Glomerular visceral epithelial cell (primary cell): ENCODE results near the gene DLEC1.

ENCODE experiments used
- DNase-seq: peaks from one replicate; pipeline ENCODE4 v3.0.0-alpha.2; 2016; ENCODE audit errors: extremely low spot score

The DLEC1 gene, protein sequence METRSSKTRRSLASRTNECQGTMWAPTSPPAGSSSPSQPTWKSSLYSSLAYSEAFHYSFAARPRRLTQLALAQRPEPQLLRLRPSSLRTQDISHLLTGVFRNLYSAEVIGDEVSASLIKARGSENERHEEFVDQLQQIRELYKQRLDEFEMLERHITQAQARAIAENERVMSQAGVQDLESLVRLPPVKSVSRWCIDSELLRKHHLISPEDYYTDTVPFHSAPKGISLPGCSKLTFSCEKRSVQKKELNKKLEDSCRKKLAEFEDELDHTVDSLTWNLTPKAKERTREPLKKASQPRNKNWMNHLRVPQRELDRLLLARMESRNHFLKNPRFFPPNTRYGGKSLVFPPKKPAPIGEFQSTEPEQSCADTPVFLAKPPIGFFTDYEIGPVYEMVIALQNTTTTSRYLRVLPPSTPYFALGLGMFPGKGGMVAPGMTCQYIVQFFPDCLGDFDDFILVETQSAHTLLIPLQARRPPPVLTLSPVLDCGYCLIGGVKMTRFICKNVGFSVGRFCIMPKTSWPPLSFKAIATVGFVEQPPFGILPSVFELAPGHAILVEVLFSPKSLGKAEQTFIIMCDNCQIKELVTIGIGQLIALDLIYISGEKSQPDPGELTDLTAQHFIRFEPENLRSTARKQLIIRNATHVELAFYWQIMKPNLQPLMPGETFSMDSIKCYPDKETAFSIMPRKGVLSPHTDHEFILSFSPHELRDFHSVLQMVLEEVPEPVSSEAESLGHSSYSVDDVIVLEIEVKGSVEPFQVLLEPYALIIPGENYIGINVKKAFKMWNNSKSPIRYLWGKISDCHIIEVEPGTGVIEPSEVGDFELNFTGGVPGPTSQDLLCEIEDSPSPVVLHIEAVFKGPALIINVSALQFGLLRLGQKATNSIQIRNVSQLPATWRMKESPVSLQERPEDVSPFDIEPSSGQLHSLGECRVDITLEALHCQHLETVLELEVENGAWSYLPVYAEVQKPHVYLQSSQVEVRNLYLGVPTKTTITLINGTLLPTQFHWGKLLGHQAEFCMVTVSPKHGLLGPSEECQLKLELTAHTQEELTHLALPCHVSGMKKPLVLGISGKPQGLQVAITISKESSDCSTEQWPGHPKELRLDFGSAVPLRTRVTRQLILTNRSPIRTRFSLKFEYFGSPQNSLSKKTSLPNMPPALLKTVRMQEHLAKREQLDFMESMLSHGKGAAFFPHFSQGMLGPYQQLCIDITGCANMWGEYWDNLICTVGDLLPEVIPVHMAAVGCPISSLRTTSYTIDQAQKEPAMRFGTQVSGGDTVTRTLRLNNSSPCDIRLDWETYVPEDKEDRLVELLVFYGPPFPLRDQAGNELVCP (N-terminal part only)

DNA sequence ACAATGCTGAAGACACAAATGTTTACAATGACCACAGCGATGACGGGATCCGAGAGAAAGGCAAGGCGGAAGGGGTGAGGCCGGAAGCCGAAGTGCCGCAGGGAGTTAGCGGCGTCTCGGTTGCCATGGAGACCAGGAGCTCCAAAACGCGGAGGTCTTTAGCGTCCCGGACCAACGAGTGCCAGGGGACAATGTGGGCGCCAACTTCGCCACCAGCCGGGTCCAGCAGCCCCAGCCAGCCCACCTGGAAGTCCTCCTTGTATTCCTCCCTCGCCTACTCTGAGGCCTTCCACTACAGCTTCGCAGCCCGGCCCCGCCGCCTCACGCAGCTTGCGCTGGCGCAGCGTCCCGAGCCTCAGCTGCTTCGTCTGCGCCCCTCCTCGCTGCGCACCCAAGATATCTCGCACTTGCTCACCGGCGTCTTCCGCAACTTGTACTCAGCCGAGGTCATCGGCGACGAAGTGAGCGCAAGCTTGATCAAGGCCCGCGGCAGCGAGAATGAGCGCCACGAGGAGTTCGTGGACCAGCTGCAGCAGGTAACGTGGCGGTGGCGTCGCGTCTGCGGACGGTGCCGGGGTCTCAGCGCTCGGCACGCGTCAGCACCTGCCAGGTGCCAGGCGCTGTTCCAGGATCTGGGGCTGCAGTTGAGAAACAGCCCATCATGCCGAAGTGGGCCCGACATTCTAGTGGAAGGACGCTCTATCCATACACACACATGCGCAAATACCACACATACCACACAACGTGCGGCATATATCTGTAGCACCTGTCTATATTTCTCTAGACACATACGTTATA, at the start of gene DLEC1:
DLEC1 (plus strand) TSS at position 108 of the 798 bp plus-strand sequence; CDS start at position 126, 18 bp downstream.
- DNase-seq, result no peak

DNA sequence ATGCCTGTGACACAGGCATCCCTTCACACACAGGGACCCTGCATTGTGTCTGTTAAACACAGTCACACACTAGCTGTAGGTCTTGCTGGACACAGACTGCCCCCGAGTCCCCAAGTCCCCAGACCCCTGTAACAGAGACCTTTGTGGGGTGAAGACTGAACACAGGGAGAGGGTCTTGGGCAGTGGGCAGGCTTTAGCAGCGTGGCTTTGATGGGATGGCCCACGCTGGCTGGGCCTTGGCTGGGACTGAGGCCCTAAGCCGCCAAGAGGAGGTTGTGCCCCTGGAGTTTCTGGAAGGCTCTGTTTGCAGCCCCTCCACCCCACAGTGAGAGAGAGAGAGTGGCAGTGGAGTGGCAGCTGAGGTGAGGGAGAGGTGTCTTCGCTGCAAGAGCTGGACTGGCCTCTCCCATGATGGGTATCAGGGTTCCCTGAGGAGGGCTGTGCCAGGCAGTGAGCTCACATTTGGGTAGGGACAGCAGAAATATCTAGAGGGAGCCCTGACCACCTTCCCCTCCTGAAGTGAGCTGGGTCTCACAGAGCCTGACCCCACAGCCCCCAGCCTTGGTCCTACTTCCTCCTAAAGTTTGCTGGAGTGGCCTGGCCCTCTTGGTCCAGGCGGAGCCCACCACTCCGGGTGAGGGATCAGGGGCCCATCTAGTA, 49.1 kb upstream of the DLEC1 start:
- DNase-seq, result no peak

DNA sequence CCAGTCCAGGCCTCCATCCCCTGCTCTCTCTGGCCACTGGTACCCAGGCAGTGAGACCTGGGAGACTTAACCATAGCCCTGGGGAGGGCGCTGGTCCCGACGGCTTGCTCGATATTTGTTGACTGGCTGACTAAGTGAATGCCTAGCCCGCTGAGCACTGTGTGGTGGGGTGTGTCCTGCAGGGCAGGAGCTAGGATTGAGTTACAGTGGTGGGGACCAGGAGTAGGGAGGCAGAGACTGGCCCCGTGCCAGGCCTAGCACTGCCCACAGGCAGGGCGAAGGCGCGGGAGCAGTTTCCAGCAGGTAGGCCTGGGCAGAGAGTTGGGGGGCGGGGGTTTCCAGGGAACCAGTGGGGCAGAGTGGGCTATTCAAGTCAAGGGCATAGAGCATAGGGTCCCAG, 48.5 kb upstream of the DLEC1 start, which contains the start of gene VILL:
VILL (plus strand) TSS at position 260 of the 400 bp plus-strand sequence. CDS start 2,887 bp downstream, outside the sequence.
- DNase-seq, result no peak

GRCh38 chr3:37991109-37991508, 47.9 kb upstream of the DLEC1 start:
- no peak for DNase-seq

DNA sequence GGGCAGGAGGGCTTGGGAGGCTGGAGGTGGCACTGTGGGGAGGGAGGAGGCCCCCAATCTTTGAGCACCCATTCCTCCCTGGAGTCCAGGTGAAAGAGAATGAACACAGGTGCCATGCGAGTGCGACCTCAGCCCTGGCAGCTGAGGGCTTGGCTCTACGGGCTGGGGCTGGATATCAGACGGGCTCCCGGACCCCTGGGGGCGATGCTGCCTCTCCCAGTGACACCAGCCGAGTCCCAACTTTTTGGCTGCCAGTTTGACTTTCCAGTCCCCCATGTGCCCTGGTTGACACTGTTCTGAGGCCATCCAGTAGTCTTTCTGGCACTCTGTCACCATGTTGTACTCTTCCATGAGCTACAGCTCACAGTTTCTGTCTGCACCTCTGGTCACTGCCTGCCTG, 47.2 kb upstream of the DLEC1 start:
- no peak for DNase-seq

DNA sequence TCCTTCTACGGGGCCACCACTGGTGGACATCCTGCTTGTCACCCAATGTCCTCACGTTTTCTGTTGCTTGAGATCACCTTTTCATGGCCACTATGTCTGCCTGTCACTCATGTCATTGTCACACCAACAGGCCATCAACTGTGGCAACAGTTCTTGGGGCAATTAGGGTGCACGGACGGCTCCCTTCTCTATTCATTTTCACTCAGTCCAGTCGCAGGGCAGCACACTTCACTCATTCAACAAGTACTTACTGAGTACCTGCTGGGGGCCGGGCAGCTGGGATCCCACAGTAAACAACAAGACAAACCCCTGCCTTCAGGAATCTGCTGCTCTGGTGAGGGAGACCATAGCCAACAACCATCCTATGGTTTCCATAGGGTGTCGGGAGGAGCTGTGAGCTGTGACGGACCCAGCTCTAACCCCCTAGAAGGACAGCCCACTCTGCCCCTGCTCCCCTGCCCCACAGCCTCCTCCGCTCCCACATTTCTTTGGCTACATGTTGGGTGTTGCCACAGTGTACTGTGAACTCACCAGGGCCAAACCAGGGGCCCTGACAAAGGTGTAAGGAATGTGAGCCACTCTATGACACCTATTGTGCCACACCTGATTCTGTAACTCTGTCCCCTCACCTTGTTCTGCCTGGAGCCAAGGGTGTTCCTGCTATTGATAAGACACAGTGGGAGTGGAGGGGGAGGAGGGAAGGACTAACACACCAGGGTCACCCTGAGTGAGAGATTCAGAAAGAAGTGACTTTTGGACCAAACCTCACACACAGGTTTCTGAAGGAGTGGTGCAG, 46.5 kb upstream of the DLEC1 start:
- no peak for DNase-seq

- DNase-seq, result no peak
Observed at GRCh38 chr3:37993067-37993455, 45.9 kb upstream of the DLEC1 start.

GRCh38 chr3:37993460-37993819, 45.6 kb upstream of the DLEC1 start:
- DNase-seq, result no peak

- peak; percentile 60 for DNase-seq
Observed at GRCh38 chr3:37993820-37994638, 45.0 kb upstream of the DLEC1 start.

DNA sequence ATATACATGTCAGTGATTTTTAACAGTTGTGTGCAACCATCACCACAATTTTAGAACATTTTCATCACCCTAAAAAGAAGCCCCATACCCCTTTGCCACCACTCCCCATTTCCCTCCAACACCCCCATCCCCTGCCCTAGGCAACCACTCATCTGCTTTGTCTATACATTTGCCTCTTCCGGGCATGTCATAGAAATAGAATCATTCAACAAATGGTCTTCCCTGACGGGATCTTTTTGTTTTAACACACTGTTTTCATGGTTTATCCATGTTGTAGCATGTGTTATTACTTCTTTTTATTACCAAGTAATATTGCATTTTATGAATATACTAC, 44.4 kb upstream of the DLEC1 start:
- DNase-seq, result no peak

- no peak for DNase-seq
Observed at GRCh38 chr3:37995652-37996641, 43.1 kb upstream of the DLEC1 start.

DNA sequence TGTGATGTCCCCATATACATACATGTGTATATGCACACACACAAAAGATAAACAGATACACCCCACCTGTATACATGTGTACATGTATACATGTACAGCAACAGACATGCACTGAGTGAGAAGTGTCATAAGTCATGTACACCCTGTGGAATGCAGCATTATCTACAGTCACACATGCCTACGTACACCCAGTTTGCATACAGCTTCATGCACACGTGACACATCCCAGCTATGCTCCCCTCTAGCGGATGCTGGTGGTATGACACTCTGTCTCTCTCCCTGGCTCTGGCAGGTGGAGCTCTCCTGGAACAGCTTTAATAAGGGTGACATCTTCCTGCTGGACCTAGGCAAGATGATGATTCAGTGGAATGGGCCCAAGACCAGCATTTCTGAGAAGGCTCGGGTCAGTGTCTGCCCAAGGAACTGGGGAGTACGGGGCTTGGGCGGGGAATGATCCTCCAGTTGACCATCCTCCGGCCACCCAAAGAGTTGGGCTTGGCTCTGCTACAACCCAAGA, 42.2 kb upstream of the DLEC1 start:
- DNase-seq, result peak; percentile 78

DNA sequence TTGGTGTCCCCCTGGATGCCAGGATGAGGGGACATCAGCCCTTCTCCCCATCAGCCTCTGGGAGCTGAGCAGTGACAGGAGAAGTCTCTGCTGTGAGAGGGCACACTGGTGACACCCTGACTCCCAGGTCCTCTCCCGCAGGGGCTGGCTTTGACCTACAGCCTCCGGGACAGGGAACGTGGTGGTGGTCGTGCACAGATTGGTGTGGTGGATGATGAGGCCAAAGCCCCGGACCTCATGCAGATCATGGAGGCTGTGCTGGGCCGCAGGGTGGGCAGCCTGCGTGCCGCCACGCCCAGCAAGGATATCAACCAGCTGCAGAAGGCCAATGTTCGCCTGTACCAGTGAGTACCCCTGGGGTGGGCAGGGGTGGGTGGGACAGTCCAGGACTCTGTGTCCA, 41.7 kb upstream of the DLEC1 start:
- DNase-seq, result no peak

DNA sequence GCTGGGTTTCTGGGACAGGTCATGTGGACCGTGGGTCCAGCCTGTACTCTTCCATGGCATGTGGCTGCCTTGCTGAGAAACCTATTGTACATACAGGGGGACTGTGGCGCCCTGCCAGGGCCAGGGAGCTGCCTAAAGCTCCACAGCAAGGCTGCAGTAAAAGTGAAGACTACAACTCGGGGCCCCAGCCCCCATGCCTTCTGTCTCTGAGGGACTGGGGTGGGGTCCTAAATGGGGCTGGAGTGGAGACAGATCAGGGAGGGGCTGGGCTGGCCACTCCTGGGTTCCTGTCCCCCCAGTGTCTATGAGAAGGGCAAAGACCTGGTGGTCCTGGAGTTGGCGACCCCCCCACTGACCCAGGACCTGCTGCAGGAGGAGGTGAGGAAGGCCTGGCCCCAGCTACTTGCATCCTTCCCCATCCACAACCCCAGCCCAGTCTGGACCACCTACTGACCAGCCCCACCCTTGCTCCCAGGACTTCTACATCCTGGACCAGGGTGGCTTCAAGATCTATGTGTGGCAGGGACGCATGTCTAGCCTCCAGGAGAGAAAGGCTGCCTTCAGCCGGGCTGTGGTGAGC, 41.1 kb upstream of the DLEC1 start:
- DNase-seq, result no peak

DNA sequence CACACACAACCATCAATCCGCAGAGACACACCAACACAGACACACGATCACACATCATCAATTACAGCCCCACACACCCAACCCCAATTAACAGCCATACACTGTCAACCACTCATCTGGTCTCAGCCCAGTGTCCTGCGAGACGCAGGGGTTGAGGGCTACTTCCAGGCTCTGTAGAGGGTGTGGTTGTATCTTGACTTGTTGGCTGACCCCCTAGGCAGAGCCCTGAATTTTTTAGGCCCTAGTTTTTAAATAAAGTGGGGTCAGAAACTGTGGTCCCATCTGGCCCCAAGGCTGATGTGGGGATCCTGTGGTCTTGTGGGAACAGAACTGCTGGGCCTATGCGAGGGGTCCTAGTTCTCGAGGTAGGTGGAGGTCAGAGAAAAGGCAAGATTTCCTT, 39.2 kb upstream of the DLEC1 start:
- DNase-seq, result no peak

GRCh38 chr3:38000242-38000916, 38.6 kb upstream of the DLEC1 start:
- DNase-seq, result no peak
